GM23338 (cell line): Measurements from ENCODE around the gene LBHD1. TPM values are rescaled to one million over a fixed set of nuclear protein-coding genes. Genes with fewer than 3 reads are reported as not detected.

Experiments
- ATAC-seq: fragments of 200-7000 bp; cut with Tn5 transposase; 3 replicates; pipeline ENCODE4 v1.9.1; 2020
- DNase-seq: peaks from one replicate; pipeline ENCODE4 v3.0.0-alpha.2; 2015; ENCODE audit warnings: low spot score
- H2AFZ ChIP-seq: fragments of 200-600 bp; sonication (generic); 2 replicates; pipeline ENCODE4 v1.8.0; 2016; ENCODE audit warnings: antibody characterized with exemption, mild to moderate bottlenecking, moderate library complexity
- H3F3A ChIP-seq: fragments of 200-600 bp; sonication (generic); replicated peaks from 2 replicates; pipeline ENCODE4 v1.8.0; 2017; ENCODE audit warnings: antibody characterized with exemption, mixed run types, low read depth
- H3K27ac ChIP-seq: fragments of 200-600 bp; sonication (generic); 2 replicates; pipeline ENCODE4 v1.6.1; 2016; ENCODE audit warnings: low read depth
- H3K27me3 ChIP-seq: fragments of 200-600 bp; sonication (generic); 2 replicates; pipeline ENCODE4 v1.8.0; 2016; ENCODE audit warnings: mild to moderate bottlenecking, mixed run types, moderate library complexity; ENCODE audit not compliant: insufficient read depth
- H3K36me3 ChIP-seq: fragments of 200-600 bp; sonication (generic); 2 replicates; pipeline ENCODE4 v1.8.0; 2016; ENCODE audit warnings: mild to moderate bottlenecking; ENCODE audit not compliant: insufficient read depth
- H3K4me1 ChIP-seq: fragments of 200-600 bp; sonication (generic); 2 replicates; pipeline ENCODE4 v1.8.0; 2016; ENCODE audit warnings: mild to moderate bottlenecking, moderate library complexity; ENCODE audit not compliant: insufficient read depth
- H3K4me2 ChIP-seq: fragments of 200-600 bp; sonication (generic); 2 replicates; pipeline ENCODE4 v1.7.1; 2017; ENCODE audit warnings: mixed run types
- H3K4me3 ChIP-seq: fragments of 200-600 bp; sonication (generic); 2 replicates; pipeline ENCODE4 v1.6.1; 2016; ENCODE audit warnings: mixed run types
- H3K79me2 ChIP-seq: fragments of 200-600 bp; sonication (generic); replicated peaks from 2 replicates; pipeline ENCODE4 v1.8.0; 2017; ENCODE audit warnings: mild to moderate bottlenecking; ENCODE audit not compliant: insufficient read depth
- H3K9me2 ChIP-seq: fragments of 200-600 bp; sonication (generic); 2 replicates; pipeline ENCODE4 v1.8.0; 2017; ENCODE audit not compliant: insufficient read depth
- H4K20me1 ChIP-seq: fragments of 200-600 bp; sonication (generic); replicated peaks from 2 replicates; pipeline ENCODE4 v1.8.0; 2017; ENCODE audit warnings: mild to moderate bottlenecking; ENCODE audit not compliant: insufficient read depth
- H3K27ac Mint-ChIP-seq: 2 replicates; pipeline ENCODE4 v1.8.0; 2020; ENCODE audit warnings: inconsistent platforms, mild to moderate bottlenecking, moderate library complexity, mixed read lengths
- H3K27me3 Mint-ChIP-seq: 3 replicates; pipeline ENCODE4 v1.8.0; 2022; ENCODE audit warnings: low read depth, mild to moderate bottlenecking, moderate library complexity, mixed read lengths, inconsistent platforms; ENCODE audit not compliant: insufficient read depth, poor library complexity
- H3K36me3 Mint-ChIP-seq: 3 replicates; pipeline ENCODE4 v1.8.0; 2021; ENCODE audit warnings: low read depth, mild to moderate bottlenecking, inconsistent platforms, moderate library complexity, mixed read lengths
- H3K4me1 Mint-ChIP-seq: 3 replicates; pipeline ENCODE4 v1.8.0; 2020; ENCODE audit warnings: mild to moderate bottlenecking, inconsistent platforms, mixed read lengths
- H3K4me3 Mint-ChIP-seq: 3 replicates; pipeline ENCODE4 v1.8.0; 2021; ENCODE audit warnings: moderate library complexity, mild to moderate bottlenecking, inconsistent platforms, mixed read lengths
- H3K9me3 Mint-ChIP-seq: 3 replicates; pipeline ENCODE4 v1.8.0; 2020; ENCODE audit warnings: moderate library complexity, mild to moderate bottlenecking, inconsistent platforms, mixed read lengths
- ETS1 ChIP-seq: IDR thresholded peaks from 2 replicates; pipeline ENCODE4 v1.6.1; 2016; ENCODE audit warnings: antibody characterized with exemption
- EZH2 ChIP-seq: fragments of 200-600 bp; sonication (generic); IDR thresholded peaks from one replicate; pipeline ENCODE4 v1.8.0; 2017; ENCODE audit warnings: antibody characterized with exemption, mild to moderate bottlenecking, low read depth; ENCODE audit not compliant: unreplicated experiment
- EZH2phosphoT487 ChIP-seq: fragments of 200-600 bp; sonication (generic); IDR thresholded peaks from one replicate; pipeline ENCODE4 v1.8.1; 2018; ENCODE audit warnings: antibody characterized with exemption; ENCODE audit not compliant: unreplicated experiment
- JUNB ChIP-seq: IDR thresholded peaks from one replicate; pipeline ENCODE4 v1.6.1; 2016; ENCODE audit warnings: antibody characterized with exemption; ENCODE audit not compliant: unreplicated experiment
- NANOG ChIP-seq: IDR thresholded peaks from 2 replicates; pipeline ENCODE4 v1.6.1; 2016; ENCODE audit warnings: antibody characterized with exemption, borderline replicate concordance
- POLR2AphosphoS5 ChIP-seq: IDR thresholded peaks from 2 replicates; pipeline ENCODE4 v1.6.1; 2016; ENCODE audit warnings: antibody characterized with exemption, low read depth
- ZNF462 ChIP-seq: fragments of 250-450 bp; sonication (Bioruptor Pico); IDR thresholded peaks from 2 replicates; pipeline ENCODE4 v1.5.0; 2020; ENCODE audit warnings: mild to moderate bottlenecking, moderate library complexity
- polyA plus RNA-seq: library from polyadenylated mRNA; unstranded; fragments of >200 nt; fragmentation: Nextera tagmentation; extraction: Ambion mirVana; gene quantifications from 2 replicates; pipeline ENCODE4 v1.2.1, GENCODE V29; 2016
- total RNA-seq: library from RNA; depleted of rRNA; stranded (reverse); fragments of >200 nt; shearing (Covaris generic); gene quantifications from 2 replicates; pipeline ENCODE4 v1.2.3, GENCODE V29; 2014

LBHD1 gene
- total and polyA plus RNA-seq, 2 experiments from 2014 or later = 2.8 to 2.9 TPM

- ATAC-seq (no peak), DNase-seq (no peak)
- Mint-ChIP-seq H3K27ac (peak overlapping the region; percentile 95), H3K9me3 (no peaks in the 10 kb centered on the region), H3K4me3 (peak overlapping the region; percentile 87), H3K36me3 (peaks cover 16% of the 10 kb centered on the region), H3K27me3 (peaks cover 10% of the 10 kb centered on the region), H3K4me1 (peaks cover 8% of the 10 kb centered on the region)
- peaks cover 7% of the 10 kb centered on the region; the same call in 1 of the 2 replicates for H3F3A ChIP-seq
- 0 out of 2 replicates have a peak, but pooled peaks cover 3% of the 10 kb centered on the region for H3K36me3 ChIP-seq
- H3K4me1 ChIP-seq = peaks cover 9% of the 10 kb centered on the region; the same call in 1 of the 2 replicates
- peak overlapping the region; percentile 81 for H2AFZ ChIP-seq
- H3K9me2 ChIP-seq = no peaks in the 10 kb centered on the region
- no peak for TF ChIP-seq NANOG
- no peak for TF ChIP-seq ETS1
- no peak for TF ChIP-seq POLR2AphosphoS5
- no peak for TF ChIP-seq EZH2
- no peak for TF ChIP-seq ZNF462 (CRISPR knock-in tag)
- no peak for TF ChIP-seq JUNB
- TF ChIP-seq EZH2phosphoT487 = no peak
- peak overlapping the region; percentile 100 for H3K4me3 ChIP-seq
- H3K27ac ChIP-seq = peak overlapping the region; percentile 86
- H3K4me2 ChIP-seq = peak overlapping the region; percentile 100
- no peaks in the 10 kb centered on the region for H3K27me3 ChIP-seq
- H4K20me1 ChIP-seq = no peaks in the 10 kb centered on the region
- peaks cover 24% of the 10 kb centered on the region for H3K79me2 ChIP-seq
These were observed 19.7 kb downstream of the LBHD1 start for GRCh38 chr11:62652161-62653006.
